NCI-H1105 (cell line): ENCODE measurements around the gene GSK3B.
"Not testable (repeated sequence)": the region's sequence is repeated elsewhere in the genome, so short reads cannot be mapped to it uniquely, and the experiment has no call there.

ENCODE experiments used
- DNase-seq: peaks from one replicate; lab custom pipeline; 2025; lab: John Stamatoyannopoulos, UW

The GSK3B gene

DNA sequence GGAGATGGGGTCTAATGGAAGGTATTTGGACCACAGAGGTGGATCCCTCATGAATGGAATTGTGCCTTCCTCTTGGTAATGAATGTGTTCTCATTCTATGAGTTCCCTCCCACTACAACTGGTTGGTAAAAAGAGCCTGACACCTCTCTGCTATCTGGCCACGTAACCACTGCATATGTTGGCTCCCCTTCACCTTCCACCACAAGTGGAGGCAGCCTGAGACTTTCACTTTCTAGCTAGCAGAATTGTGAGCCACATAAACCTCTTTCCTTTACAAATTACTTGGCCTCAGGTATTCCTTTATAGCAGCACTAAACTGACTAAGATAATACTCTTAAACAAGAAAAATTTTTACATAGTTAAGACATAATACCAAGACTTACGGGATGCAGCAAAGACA, 157.0 kb downstream of the GSK3B start:
- no peak for DNase-seq

DNA sequence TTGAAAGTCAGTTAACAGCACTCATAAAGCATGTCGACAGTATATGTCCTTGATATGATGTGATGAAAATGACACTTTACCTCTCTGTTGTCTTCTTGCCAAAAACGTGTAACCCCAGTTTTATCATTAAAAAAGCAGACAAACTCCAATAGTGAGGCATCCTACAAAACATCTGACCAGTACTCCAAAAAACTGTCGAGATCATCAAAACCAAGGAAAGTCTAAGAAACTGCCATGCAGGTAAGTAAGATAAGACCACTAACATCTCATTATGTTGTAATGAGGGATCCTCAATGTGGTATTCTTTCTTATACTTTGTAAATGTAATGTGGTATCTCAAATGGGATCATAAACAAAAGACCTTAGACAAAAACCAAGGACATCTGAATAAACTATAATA, 160.0 kb downstream of the GSK3B start:
- no peak for DNase-seq

DNA sequence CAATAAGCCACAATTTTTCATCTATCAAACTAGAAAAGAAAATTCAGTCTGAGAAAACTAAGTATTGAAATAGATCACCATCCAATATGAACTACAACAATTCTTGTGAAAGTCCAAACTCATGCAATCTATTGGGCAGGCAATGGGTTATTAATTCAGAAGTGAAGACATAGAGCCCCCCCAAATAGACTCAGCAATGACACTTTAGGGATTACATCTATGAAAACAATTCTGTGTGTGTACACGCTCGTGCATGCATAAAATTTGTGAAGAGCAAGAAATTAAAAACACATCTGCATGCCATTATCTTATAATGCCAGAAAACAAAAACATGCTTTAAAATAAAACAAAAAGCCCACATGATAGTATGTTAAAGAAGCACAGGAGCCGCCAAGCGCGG, 161.0 kb downstream of the GSK3B start:
- DNase-seq, result no peak

- no peak for DNase-seq
Observed at GRCh38 chr3:119930286-119930685, 164.0 kb downstream of the GSK3B start.

- no peak for DNase-seq
Observed at GRCh38 chr3:119927190-119927589, 167.1 kb downstream of the GSK3B start.

- DNase-seq, result no peak
Observed at GRCh38 chr3:119924111-119925094, 169.8 kb downstream of the GSK3B start.

DNA sequence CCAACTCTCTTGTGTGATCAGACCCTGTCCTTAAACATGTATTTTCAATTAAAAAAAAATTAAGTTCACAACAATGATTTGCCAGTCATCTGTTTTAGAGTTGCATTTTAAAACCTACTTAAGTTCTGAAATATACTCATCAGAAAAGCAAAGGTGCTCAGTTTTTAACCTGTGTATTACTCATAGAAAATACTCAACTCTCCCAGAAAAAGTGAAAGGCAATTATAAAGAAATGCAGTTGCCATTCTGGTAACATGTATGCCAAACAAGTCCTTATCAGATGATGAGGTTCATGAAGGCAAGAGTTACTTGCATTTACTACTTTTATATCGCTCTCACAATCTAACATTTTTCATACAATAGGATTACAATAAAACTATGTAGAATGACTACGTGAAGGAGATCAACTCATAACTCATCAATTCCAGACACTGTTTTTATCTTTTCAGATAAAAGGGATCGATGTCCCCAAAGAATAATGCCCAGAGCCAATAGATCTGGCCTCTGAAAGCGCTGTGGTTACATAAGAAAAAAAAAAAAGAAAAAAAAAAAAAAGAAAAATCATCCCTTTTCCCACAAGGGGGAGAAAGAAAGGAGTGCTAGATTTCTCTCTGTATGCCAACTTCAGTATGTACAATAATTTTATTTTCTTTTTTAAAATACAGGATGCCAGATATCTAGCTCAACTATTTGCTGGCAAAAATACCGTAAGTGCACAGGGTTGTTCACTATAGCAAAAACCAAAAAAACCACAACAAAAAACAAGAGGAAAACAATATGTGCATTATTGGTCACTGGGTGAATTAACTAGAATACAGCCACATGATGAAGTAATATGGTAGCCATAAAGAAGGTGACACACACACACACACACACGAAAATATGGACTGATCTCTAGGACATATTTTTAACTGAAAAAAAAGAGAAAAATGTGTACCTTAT, 175.0 kb downstream of the GSK3B start:
- no peak for DNase-seq

DNA sequence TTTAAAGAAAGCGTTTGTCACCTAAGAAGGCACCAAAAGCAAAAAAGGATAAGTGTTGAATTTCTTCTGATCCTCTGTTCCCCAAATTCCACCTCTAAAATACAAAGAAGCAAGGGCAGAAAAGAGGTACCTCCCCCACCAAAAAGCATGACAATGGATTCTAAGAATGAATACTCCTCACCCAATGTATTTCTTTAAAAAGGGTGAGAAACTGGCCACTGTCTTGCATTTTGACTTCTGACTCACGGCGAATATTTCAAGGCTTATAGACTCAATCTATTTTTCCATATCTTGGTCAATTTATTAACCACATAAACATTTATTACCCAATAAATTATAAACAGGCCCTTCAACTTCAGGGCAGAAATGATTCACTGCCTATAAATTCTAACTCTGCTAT, 181.2 kb downstream of the GSK3B start:
- DNase-seq, result no peak

DNA sequence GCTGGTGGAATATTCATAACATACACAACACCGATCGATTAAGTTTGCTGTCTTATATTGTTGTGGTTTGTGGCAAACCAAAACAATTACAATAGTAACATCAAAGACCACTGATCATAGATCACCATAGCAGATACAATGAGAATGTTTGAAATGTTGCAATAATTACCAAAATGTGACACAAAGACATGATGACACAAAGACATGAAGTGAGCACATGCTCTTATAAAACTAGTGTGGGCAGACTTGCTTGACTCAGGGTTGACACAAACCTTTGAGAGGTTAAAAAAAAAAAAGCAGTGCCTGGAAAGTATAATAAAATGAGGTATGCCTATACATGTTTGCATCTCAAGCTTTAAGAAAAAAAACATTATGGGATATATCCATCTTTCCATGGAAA, 182.0 kb downstream of the GSK3B start:
- DNase-seq, result no peak

- DNase-seq, result no peak
Observed at GRCh38 chr3:119911748-119912147, 182.5 kb downstream of the GSK3B start.

DNA sequence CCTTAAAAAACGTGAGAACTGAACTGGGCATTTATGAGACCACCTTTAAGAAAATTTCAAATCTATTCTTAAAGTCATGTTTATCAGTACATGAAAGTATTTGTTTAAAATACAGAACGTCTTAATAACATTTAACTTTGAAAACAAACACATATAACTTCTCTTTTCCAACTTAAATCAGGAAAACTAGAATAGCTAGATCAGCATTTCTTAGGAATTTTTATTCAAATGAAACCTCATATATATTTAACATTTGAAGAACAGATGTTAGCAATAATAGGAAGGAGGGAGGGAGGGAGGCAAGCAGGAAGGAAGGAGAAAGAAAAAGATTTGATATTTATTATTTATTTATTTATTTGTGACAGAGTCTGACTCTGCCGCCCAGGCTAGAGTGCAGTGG, 192.2 kb downstream of the GSK3B start:
- no peak for DNase-seq

- no peak for DNase-seq
Observed at GRCh38 chr3:119901148-119901547, 193.1 kb downstream of the GSK3B start.

- no peak for DNase-seq
Observed at GRCh38 chr3:119899192-119899511, 195.1 kb downstream of the GSK3B start.

DNA sequence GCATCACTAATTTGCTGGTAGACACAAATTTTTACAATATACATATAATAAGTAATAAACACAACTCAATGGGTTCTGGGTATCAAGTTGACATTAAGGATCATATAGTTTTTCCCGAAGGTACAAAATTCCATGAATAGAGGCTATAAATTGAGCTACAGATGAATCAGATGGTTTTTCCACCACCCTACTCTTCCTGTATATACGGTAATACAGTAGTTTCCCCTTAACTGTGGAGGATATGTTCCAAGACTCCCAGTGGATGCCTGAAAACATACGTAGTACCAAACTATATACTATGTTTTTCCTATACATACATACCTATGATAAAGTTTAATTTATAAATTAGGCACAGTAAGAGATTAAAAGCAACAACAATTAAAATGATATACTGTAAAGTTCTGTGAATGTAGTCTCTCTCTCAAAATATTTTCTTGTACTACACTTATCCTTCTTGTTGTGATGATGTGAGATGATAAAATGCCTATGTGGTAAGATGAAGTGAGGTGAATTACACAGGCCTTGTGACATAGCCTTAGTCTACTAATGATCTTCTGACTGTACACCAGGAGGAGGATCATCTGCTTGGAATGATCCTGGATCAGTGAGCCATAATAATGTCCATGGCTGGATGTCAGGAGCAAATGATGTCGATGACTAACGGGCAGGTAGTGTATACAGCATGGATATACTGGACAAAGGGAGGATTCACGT, 195.6 kb downstream of the GSK3B start:
- no peak for DNase-seq

- no peak for DNase-seq
Observed at GRCh38 chr3:119894195-119894594, 200.1 kb downstream of the GSK3B start.

GRCh38 chr3:119893769-119894168, 200.5 kb downstream of the GSK3B start:
- no peak for DNase-seq

GRCh38 chr3:119891944-119892721, 202.1 kb downstream of the GSK3B start:
- peak; percentile 36 for DNase-seq

DNA sequence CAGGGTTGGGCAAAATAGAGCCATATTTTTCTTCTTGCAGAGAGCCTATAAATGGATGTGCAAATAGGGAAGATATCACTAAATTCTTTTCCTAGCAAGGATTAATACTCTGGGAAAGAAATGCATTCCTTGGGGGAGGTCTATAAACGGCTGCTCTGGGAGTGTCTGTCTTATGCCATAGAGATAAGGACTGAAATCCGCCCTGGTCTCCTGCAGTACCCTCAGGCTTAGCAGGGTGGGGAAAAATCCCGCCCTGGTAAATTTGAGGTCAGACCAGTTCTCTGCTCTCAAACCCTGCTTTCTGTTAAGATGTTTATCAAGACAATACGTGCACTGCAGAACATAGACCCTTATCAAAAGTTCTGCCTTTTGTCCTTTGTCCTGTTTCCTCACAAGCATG, 205.6 kb downstream of the GSK3B start:
- DNase-seq, result not testable (repeated sequence)

- DNase-seq, result no peak
Observed at GRCh38 chr3:119885746-119886530, 208.3 kb downstream of the GSK3B start.

- no peak for DNase-seq
Observed at GRCh38 chr3:119884161-119884557, 210.1 kb downstream of the GSK3B start.
